Ovary (tissue), 9 donors: ENCODE data around the gene SUDS3. TPM values are rescaled to one million over a fixed set of nuclear protein-coding genes. Genes with fewer than 3 reads are reported as not detected.

Experiments used
- DNase-seq, 5 donors: peaks; one replicate each; pipeline ENCODE4 v3.0.0-alpha.2; 2019 to 2020
- H3K27ac ChIP-seq, 2 donors: fragments of 200-600 bp; one replicate each; pipeline versions ENCODE4 v1.5.1 to v1.8.0; 2019 to 2022
- H3K27me3 ChIP-seq: fragments of 200-600 bp; one replicate; pipeline ENCODE4 v1.8.0; 2022
- H3K36me3 ChIP-seq: fragments of 200-600 bp; sonication (generic); one replicate; pipeline ENCODE4 v1.5.1; 2019
- H3K4me1 ChIP-seq: one replicate; pipeline ENCODE4 v1.8.1; 2013; ENCODE audit warnings: mild to moderate bottlenecking, moderate library complexity; ENCODE audit not compliant: insufficient read depth
- H3K4me3 ChIP-seq: fragments of 200-600 bp; sonication (generic); one replicate; pipeline ENCODE4 v1.5.1; 2017
- H3K9me3 ChIP-seq, 2 donors: fragments of 200-600 bp in 1 of 2; sonication (generic) in 1 of 2; one replicate each; pipeline versions ENCODE4 v1.5.1 to v1.8.1; 2013 to 2019; ENCODE audit warnings: mild to moderate bottlenecking in 1 of 2, moderate library complexity in 1 of 2
- EP300 ChIP-seq: sonication (generic); formaldehyde crosslinking; IDR thresholded peaks from one replicate; pipeline ENCODE4 v1.6.1; 2017; ENCODE audit warnings: antibody characterized with exemption
- POLR2A ChIP-seq: fragments of 450-650 bp; IDR thresholded peaks from one replicate; pipeline ENCODE4 v1.6.1; 2017; ENCODE audit warnings: antibody characterized with exemption, mild to moderate bottlenecking, moderate library complexity
- WGBS, 3 donors: extraction: QIAGEN DNeasy Blood & Tissue Kit in 1 of 3; methylation state at CpG; one replicate each; pipeline versions ENCODE4 v1.1.5 to v1.1.7; 2013 to 2017; 5-methylcytosine and 5-hydroxymethylcytosine counted together
- intact Hi-C, 4 donors: fragments of 100-400 bp; cut with DNase I; formaldehyde crosslinking; loops; one replicate each; pipeline versions ENCODE4 v1.11.0 to v1.15.1; 2022 to 2023
- polyA plus RNA-seq, 2 donors: library from polyadenylated mRNA; stranded (reverse); fragments of 200-250 nt in 1 of 2; fragments of 350-450 nt in 1 of 2; fragmentation: Illumina TruSeq in 1 of 2; extraction: RNeasy Lipid Tissue Mini Kit (QIAGEN cat#74804) in 1 of 2; gene quantifications; one replicate each; pipeline ENCODE4 v1.2.3, GENCODE V29; 2013 to 2014
- total RNA-seq, 7 donors: library from RNA; depleted of rRNA in 2 of 7; stranded (reverse); fragments of >200 nt in 2 of 7; fragmentation: NEBNext Ultra II Directional in 3 of 7; extraction: Animal tissue kit (Norgen Biotek cat#: 25700) in 3 of 7; gene quantifications; one replicate each; pipeline versions ENCODE4 v1.1.0 to v1.2.4, GENCODE V29; 2016 to 2023
- TF ChIP-seq, protein P1 (sequence below), 3 donors: fragments of 450-650 bp in 2 of 3; fragments of 200-600 bp in 1 of 3; IDR thresholded peaks; one replicate each; pipeline versions ENCODE4 v1.5.1 to v1.8.0; 2016 to 2022; ENCODE audit warnings: antibody characterized with exemption in 3 of 3, mild to moderate bottlenecking in 1 of 3
- donor health status: DM: no; HTN: no; CAD: no; lungs with moderate emphysema.
- donor health status: DM: no; HTN: no; CAD: no.
- donor health status: Bipolar disorder and iron deficiency.
- donor health status: DM: yes; HTN: yes; CAD: no.
- donor health status: DM: no; HTN: no; CAD: no.
- donor health status: DM: yes; HTN: yes; CAD: no.

SUDS3 gene
- total and polyA plus RNA-seq, 9 donors: 14.5 to 34.9 (median 27.7) TPM

DNA sequence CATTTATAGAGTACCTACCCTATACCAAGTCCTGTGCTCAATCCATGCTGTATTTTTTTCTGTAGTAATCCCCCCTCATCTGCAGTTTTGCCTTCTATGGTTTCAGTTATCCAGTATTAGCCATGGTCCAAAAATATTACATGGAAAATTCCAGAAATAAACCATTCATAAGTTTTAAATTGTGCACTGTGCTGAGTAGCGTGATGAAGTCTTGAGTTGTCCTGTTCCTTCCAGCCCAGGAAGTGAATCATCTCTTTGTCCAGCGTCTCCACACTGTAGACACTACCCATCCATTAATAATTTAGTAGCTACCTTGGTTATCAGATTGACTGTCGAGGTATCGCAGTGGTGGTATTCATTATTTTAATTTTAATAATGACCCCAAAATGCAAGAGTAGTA, 54.2 kb downstream of the SUDS3 start:
- no peaks in the 10 kb centered on the region for H3K9me3 ChIP-seq
- no peaks in the 10 kb centered on the region for H3K36me3 ChIP-seq
- no peaks in the 10 kb centered on the region for H3K27me3 ChIP-seq
- H3K4me1 ChIP-seq: peaks cover 2% of the 10 kb centered on the region
- no peak overlapping the region for H3K27ac ChIP-seq
- intact Hi-C loops: no loop called here
- WGBS, 3 donors: 81 to 87% (median 82%) methylated on average over 4 of the region's 4 CpGs
- TF ChIP-seq POLR2A (no peak), EP300 (no peak)
- TF ChIP-seq, protein P1, sequence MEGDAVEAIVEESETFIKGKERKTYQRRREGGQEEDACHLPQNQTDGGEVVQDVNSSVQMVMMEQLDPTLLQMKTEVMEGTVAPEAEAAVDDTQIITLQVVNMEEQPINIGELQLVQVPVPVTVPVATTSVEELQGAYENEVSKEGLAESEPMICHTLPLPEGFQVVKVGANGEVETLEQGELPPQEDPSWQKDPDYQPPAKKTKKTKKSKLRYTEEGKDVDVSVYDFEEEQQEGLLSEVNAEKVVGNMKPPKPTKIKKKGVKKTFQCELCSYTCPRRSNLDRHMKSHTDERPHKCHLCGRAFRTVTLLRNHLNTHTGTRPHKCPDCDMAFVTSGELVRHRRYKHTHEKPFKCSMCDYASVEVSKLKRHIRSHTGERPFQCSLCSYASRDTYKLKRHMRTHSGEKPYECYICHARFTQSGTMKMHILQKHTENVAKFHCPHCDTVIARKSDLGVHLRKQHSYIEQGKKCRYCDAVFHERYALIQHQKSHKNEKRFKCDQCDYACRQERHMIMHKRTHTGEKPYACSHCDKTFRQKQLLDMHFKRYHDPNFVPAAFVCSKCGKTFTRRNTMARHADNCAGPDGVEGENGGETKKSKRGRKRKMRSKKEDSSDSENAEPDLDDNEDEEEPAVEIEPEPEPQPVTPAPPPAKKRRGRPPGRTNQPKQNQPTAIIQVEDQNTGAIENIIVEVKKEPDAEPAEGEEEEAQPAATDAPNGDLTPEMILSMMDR (IDR thresholded peaks at IDR 0.05): no peak
- H3K4me3 ChIP-seq: no peak overlapping the region
- no peak for DNase-seq

DNA sequence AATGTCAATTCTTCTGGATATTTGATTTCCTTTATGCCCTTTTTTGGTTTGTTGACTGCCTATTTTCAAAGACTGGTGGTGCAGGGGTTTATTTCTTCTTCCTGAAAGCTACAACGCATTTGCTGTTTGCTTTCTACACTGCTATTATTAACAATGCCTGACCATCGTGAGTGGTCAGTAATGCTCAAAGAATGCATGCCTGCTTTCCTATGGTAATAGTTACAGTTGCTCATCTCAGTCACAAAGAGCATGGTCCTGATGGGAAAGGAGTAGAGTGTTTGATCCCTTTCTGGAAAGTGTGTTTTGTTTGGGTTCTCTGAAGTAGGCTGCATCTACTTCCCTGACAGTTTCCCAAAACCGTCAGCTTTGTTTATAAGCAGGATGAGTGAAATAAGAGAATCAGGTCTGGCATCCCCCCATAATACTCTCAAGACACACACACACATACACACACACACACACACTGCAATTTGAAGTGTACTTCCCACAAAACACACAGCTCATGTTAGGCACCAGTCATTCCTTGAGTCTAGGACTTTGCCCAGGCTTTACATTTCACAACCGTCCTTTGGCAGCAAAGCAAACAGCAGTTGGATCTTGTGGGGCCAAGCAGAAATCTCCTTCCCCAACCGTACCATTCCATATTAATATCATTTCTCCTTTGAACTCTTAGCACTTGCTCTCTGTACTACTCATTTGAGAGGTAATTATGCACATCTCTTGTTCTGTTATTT, 56.6 kb downstream of the SUDS3 start:
- H3K27ac ChIP-seq: no peak overlapping the region
- 56 to 60% (median 60%) methylated on average over 5 of the region's 5 CpGs for WGBS, 3 donors
- no peaks in the 10 kb centered on the region for H3K9me3 ChIP-seq
- intact Hi-C loops: no loop called here
- DNase-seq: no peak
- peaks cover 2% of the 10 kb centered on the region for H3K4me1 ChIP-seq
- no peaks in the 10 kb centered on the region for H3K27me3 ChIP-seq
- TF ChIP-seq, protein P1 (IDR thresholded peaks at IDR 0.05): no peak
- TF ChIP-seq EP300 (no peak), POLR2A (no peak)
- H3K4me3 ChIP-seq: no peak overlapping the region
- no peaks in the 10 kb centered on the region for H3K36me3 ChIP-seq

DNA sequence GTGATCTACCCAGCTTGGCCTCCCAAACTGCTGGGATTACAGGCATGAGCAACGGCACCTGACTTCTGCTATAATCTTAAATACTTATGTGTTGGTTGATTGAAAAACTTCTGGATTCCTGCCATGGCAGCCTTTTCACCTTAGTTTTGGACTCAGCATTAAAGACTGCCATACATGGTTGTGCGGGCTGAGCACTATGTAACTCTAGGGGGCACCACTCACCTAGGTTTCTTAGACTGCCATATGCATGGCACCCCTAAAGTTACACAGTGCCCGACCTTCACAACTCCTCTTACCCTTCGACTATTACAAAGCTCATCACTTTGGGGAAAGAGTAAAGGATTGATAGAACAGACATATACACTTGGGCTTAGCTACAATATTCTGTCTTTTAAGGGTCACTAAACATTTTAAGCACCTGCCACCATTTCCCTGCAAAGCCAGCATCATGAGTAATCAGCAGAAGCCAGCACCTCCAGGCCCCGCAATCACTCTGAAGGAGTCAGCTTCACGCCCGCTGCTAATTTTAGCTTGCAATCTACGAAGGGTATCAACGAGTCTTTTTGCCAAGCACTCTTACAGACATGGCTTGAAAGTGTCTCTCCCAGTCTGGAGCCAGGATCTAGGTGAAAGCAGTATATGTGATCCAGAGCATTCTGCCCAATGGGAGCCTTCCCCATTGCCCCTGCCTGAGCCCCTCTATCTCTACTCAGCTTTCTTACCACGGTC, 59.8 kb downstream of the SUDS3 start:
- TF ChIP-seq, protein P1 (IDR thresholded peaks at IDR 0.05): no peak
- no peak for TF ChIP-seq EP300
- no peak for TF ChIP-seq POLR2A
- Histone ChIP-seq H3K9me3 (no peaks in the 10 kb centered on the region), H3K36me3 (no peaks in the 10 kb centered on the region), H3K27me3 (no peaks in the 10 kb centered on the region), H3K4me1 (no peaks in the 10 kb centered on the region), H3K4me3 (no peak overlapping the region), H3K27ac (no peak overlapping the region)
- 64 to 71% (median 64%) methylated on average over 10 of the region's 10 CpGs for WGBS, 3 donors
- DNase-seq: no peak
- intact Hi-C loops: no loop called here

DNA sequence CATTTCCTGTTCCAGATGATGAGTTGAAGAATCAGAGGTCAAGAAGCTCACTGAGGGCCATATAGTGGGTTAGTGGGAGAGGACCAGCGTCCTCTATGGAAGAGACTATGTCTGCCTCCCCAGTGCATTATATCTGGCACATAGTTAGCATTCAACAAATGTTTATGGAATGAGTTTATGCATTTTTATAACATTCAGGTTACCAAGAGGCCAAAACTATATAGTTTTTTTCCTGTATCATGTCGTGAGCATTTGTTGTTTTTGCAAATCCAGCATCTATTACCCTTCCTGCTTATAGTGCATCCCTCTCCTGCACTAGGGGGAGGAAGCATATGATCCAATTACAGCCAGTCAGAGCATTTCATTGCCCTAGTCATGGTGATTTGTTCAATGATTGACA, 60.6 kb downstream of the SUDS3 start:
- WGBS, 3 donors: 29 to 50% (median 36%) methylated on average over 2 of the region's 2 CpGs

More for the DNA sequence above, 60.6 kb downstream of the SUDS3 start:
- H3K4me3 ChIP-seq: no peak overlapping the region
- DNase-seq: no peak
- no peak overlapping the region for H3K27ac ChIP-seq
- TF ChIP-seq POLR2A (no peak), EP300 (no peak)
- TF ChIP-seq, protein P1 (IDR thresholded peaks at IDR 0.05): no peak
- intact Hi-C loops: no loop called here
- H3K27me3 ChIP-seq: no peaks in the 10 kb centered on the region
- H3K9me3 ChIP-seq: no peaks in the 10 kb centered on the region
- no peaks in the 10 kb centered on the region for H3K4me1 ChIP-seq
- no peaks in the 10 kb centered on the region for H3K36me3 ChIP-seq
